Body of pancreas (tissue), 4 donors: ENCODE data around the gene ACSF2.

Source experiments
- CTCF ChIP-seq, 7 experiments: fragments of 450-650 bp in 4 of 7; fragments of 200-600 bp in 3 of 7; sonication (generic) in 3 of 7; IDR thresholded peaks; one replicate each; pipeline ENCODE4 v1.5.1; 2016 to 2019; ENCODE audit warnings: antibody characterized with exemption in 7 of 7
- POLR2A ChIP-seq, 3 donors: fragments of 450-650 bp; IDR thresholded peaks; one replicate each; pipeline ENCODE4 v1.6.1; 2016; ENCODE audit warnings: antibody characterized with exemption in 3 of 3, mild to moderate bottlenecking in 2 of 3

- TF ChIP-seq CTCF (IDR thresholded peaks at IDR 0.05) (no peak), POLR2A (IDR thresholded peaks at IDR 0.05) (no peak)
These were observed 73.3 kb downstream of the ACSF2 start for GRCh38 chr17:50499270-50499669.
